GM12864 (cell line): ENCODE results near the gene APOO.
"Not testable (repeated sequence)": the region's sequence is repeated elsewhere in the genome, so short reads cannot be mapped to it uniquely, and the experiment has no call there.

ENCODE experiments used
- DNase-seq: peaks from one replicate; pipeline ENCODE4 v3.0.0-alpha.2; 2011; ENCODE audit warnings: low read depth
- H3K4me3 ChIP-seq: 2 replicates; pipeline ENCODE4 v1.5.1; 2011; ENCODE audit warnings: mild to moderate bottlenecking, low read depth, low read length, control low read depth
- CTCF ChIP-seq: IDR thresholded peaks from 2 replicates; pipeline ENCODE4 v1.5.1; 2011; ENCODE audit warnings: low read depth, mild to moderate bottlenecking, moderate library complexity, low read length, control low read depth, inconsistent platforms; ENCODE audit errors: missing control alignments

APOO gene

GRCh38 chrX:23896981-23897380, 10.8 kb downstream of the APOO start:
- no peak for TF ChIP-seq CTCF
- no peak overlapping the region for H3K4me3 ChIP-seq

GRCh38 chrX:23896539-23896938, 11.2 kb downstream of the APOO start:
- not testable (repeated sequence) for H3K4me3 ChIP-seq, DNase-seq

More at GRCh38 chrX:23896981-23897380, 10.8 kb downstream of the APOO start:
- DNase-seq = no peak

- H3K4me3 ChIP-seq, DNase-seq: not testable (repeated sequence)
Observed at GRCh38 chrX:23894993-23895392, 12.7 kb downstream of the APOO start.

GRCh38 chrX:23890933-23891332, 16.8 kb downstream of the APOO start:
- no peak for DNase-seq
- no peak for TF ChIP-seq CTCF

GRCh38 chrX:23888887-23889501, 18.7 kb downstream of the APOO start:
- H3K4me3 ChIP-seq = no peak overlapping the region
- DNase-seq = no peak
- no peak for TF ChIP-seq CTCF

More at GRCh38 chrX:23890933-23891332, 16.8 kb downstream of the APOO start:
- H3K4me3 ChIP-seq = no peak overlapping the region

GRCh38 chrX:23887918-23888317, 19.8 kb downstream of the APOO start:
- no peak for DNase-seq
- TF ChIP-seq CTCF = no peak
- H3K4me3 ChIP-seq = no peak overlapping the region

GRCh38 chrX:23887451-23887850, 20.3 kb downstream of the APOO start:
- TF ChIP-seq CTCF = no peak
- DNase-seq = no peak
- no peak overlapping the region for H3K4me3 ChIP-seq

- H3K4me3 ChIP-seq = no peak overlapping the region
- no peak for TF ChIP-seq CTCF
- no peak for DNase-seq
Observed at GRCh38 chrX:23885803-23886202, 21.9 kb downstream of the APOO start.
